Smooth muscle cell (in vitro differentiated cells): ENCODE measurements around the gene CAMTA1. TPM values are rescaled to one million over a fixed set of nuclear protein-coding genes. Genes with fewer than 3 reads are reported as not detected.

Source experiments
- DNase-seq: peaks from one replicate; lab custom pipeline; 2025; ENCODE audit not compliant: unreplicated experiment; lab: John Stamatoyannopoulos, UW
- H2AFZ ChIP-seq: fragments of 200-600 bp; sonication (generic); 2 replicates; pipeline ENCODE4 v1.6.0; 2016; ENCODE audit warnings: antibody characterized with exemption, low read depth, mild to moderate bottlenecking
- H3F3A ChIP-seq: fragments of 200-600 bp; sonication (generic); 2 replicates; pipeline ENCODE4 v1.6.0; 2017; ENCODE audit warnings: antibody characterized with exemption, low read depth
- H3K27ac ChIP-seq: fragments of 200-600 bp; sonication (generic); 2 replicates; pipeline ENCODE4 v1.5.1; 2016; ENCODE audit warnings: low read depth, mild to moderate bottlenecking
- H3K27me3 ChIP-seq: fragments of 200-600 bp; sonication (generic); 2 replicates; pipeline ENCODE4 v1.6.1; 2016; ENCODE audit warnings: low read depth, mild to moderate bottlenecking
- H3K36me3 ChIP-seq: fragments of 200-600 bp; sonication (generic); 2 replicates; pipeline ENCODE4 v1.5.1; 2016; ENCODE audit warnings: low read depth
- H3K4me1 ChIP-seq: fragments of 200-600 bp; sonication (generic); 2 replicates; pipeline ENCODE4 v1.5.1; 2016; ENCODE audit warnings: low read depth
- H3K4me2 ChIP-seq: fragments of 200-600 bp; sonication (generic); 2 replicates; pipeline ENCODE4 v1.6.0; 2016; ENCODE audit warnings: mild to moderate bottlenecking
- H3K4me3 ChIP-seq: fragments of 200-600 bp; sonication (generic); 2 replicates; pipeline ENCODE4 v1.5.1; 2016; ENCODE audit warnings: mild to moderate bottlenecking
- H3K79me2 ChIP-seq: fragments of 200-600 bp; sonication (generic); 2 replicates; pipeline ENCODE4 v1.6.0; 2016; ENCODE audit warnings: low read depth, mild to moderate bottlenecking
- H3K9ac ChIP-seq: fragments of 200-600 bp; sonication (generic); 2 replicates; pipeline ENCODE4 v1.6.0; 2016; ENCODE audit warnings: low read depth
- H3K9me3 ChIP-seq: fragments of 200-600 bp; sonication (generic); replicated peaks from 2 replicates; pipeline ENCODE4 v1.5.1; 2016; ENCODE audit warnings: low read depth
- H4K20me1 ChIP-seq: fragments of 200-600 bp; sonication (generic); 2 replicates; pipeline ENCODE4 v1.6.0; 2016; ENCODE audit warnings: low read depth
- CTCF ChIP-seq: fragments of 200-600 bp; sonication (generic); IDR thresholded peaks from 2 replicates; pipeline ENCODE4 v1.5.1; 2017; ENCODE audit warnings: borderline replicate concordance, mild to moderate bottlenecking, antibody characterized with exemption; ENCODE audit not compliant: insufficient read depth, poor library complexity, severe bottlenecking
- WGBS: methylation state at CpG from one replicate; pipeline ENCODE4 v1.1.7; 2016; ENCODE audit warnings: low lambda C conversion rate; 5-methylcytosine and 5-hydroxymethylcytosine counted together
- polyA plus RNA-seq: library from polyadenylated mRNA; unstranded; fragments of >200 nt; fragmentation: Nextera tagmentation; extraction: Ambion mirVana; gene quantifications from 2 replicates; pipeline ENCODE4 v1.2.1, GENCODE V29; 2016
- total RNA-seq: library from RNA; depleted of rRNA; stranded (reverse); fragments of >200 nt; gene quantifications from 2 replicates; pipeline ENCODE4 v1.2.3, GENCODE V29; 2014

Gene CAMTA1
- total and polyA plus RNA-seq, 2 experiments from 2014 or later: 139 to 145 TPM

- 96% methylated on average over 1 of the region's 1 CpG for WGBS
- Histone ChIP-seq H3K4me3 (no peak overlapping the region), H3K4me1 (peaks cover 7% of the 10 kb centered on the region), H3K9ac (no peak overlapping the region), H3K36me3 (no peaks in the 10 kb centered on the region), H3K27ac (peak overlapping the region; percentile 97), H3F3A (no peaks in the 10 kb centered on the region), H3K4me2 (no peak overlapping the region), H3K27me3 (no peaks in the 10 kb centered on the region), H2AFZ (no peak overlapping the region), H4K20me1 (no peaks in the 10 kb centered on the region), H3K9me3 (peaks cover under 1% of the 10 kb centered on the region), H3K79me2 (no peaks in the 10 kb centered on the region)
- no peak for DNase-seq
- no peak for TF ChIP-seq CTCF
Measured at GRCh38 chr1:7400566-7400965, 615.3 kb downstream of the CAMTA1 start.

GRCh38 chr1:7401814-7402547, 616.7 kb downstream of the CAMTA1 start:
- H2AFZ ChIP-seq: no peak overlapping the region
- H3K36me3 ChIP-seq: no peaks in the 10 kb centered on the region
- H3K4me3 ChIP-seq: no peak overlapping the region
- DNase-seq: no peak
- peak overlapping the region; percentile 88 for H3K9ac ChIP-seq
- TF ChIP-seq CTCF: no peak
- no peaks in the 10 kb centered on the region for H3F3A ChIP-seq
- no peaks in the 10 kb centered on the region for H4K20me1 ChIP-seq
- peak overlapping the region; percentile 97 for H3K27ac ChIP-seq
- no peaks in the 10 kb centered on the region for H3K27me3 ChIP-seq
- H3K9me3 ChIP-seq: no peaks in the 10 kb centered on the region
- no peaks in the 10 kb centered on the region for H3K79me2 ChIP-seq
- 29% methylated on average over 4 of the region's 4 CpGs for WGBS
- peak overlapping the region; percentile 22 for H3K4me2 ChIP-seq
- H3K4me1 ChIP-seq: peaks cover 7% of the 10 kb centered on the region

GRCh38 chr1:7402548-7402850, 617.2 kb downstream of the CAMTA1 start:
- peak overlapping the region; percentile 79 for H3K9ac ChIP-seq

More at GRCh38 chr1:7402548-7402850, 617.2 kb downstream of the CAMTA1 start:
- Histone ChIP-seq H3K27me3 (no peaks in the 10 kb centered on the region), H3K4me2 (peak overlapping the region; percentile 14), H2AFZ (no peak overlapping the region), H3K4me3 (no peak overlapping the region), H3K79me2 (no peaks in the 10 kb centered on the region), H4K20me1 (no peaks in the 10 kb centered on the region), H3K4me1 (peaks cover 7% of the 10 kb centered on the region), H3K36me3 (no peaks in the 10 kb centered on the region), H3K9me3 (no peaks in the 10 kb centered on the region), H3K27ac (peak overlapping the region; percentile 94), H3F3A (no peaks in the 10 kb centered on the region)
- 56% methylated on average over 2 of the region's 2 CpGs for WGBS
- DNase-seq: no peak
- no peak for TF ChIP-seq CTCF
